Activated CD8-positive, alpha-beta memory T cell treated with anti-CD3 and anti-CD28 coated beads for 48 hours (primary cell): ENCODE data around the gene ENDOV.

Experiments used
- DNase-seq, 3 experiments: peaks; one replicate each; pipeline ENCODE4 v3.0.0-alpha.2; 2020; ENCODE audit warnings: low read depth in 2 of 3, low spot score in 2 of 3

ENDOV gene

GRCh38 chr17:80414803-80415625, at the start of gene ENDOV:
TSS of gene ENDOV (plus strand) at chr17:80415167. CDS start at chr17:80415195, 28 bp downstream.
- DNase-seq, result peak; percentile 74 to 87 (median 86)

- DNase-seq, result no peak
Observed at GRCh38 chr17:80365983-80366382, 49.0 kb upstream of the ENDOV start.

GRCh38 chr17:80367503-80367902, 47.5 kb upstream of the ENDOV start:
- no peak for DNase-seq

- no peak for DNase-seq
Observed at GRCh38 chr17:80371196-80371595, 43.8 kb upstream of the ENDOV start.

GRCh38 chr17:80372456-80372855, 42.5 kb upstream of the ENDOV start:
- DNase-seq, result no peak

- DNase-seq, result no peak
Observed at GRCh38 chr17:80372922-80373570, 41.9 kb upstream of the ENDOV start.

GRCh38 chr17:80374039-80374731, 40.8 kb upstream of the ENDOV start:
- no peak for DNase-seq

- no peak for DNase-seq
Observed at GRCh38 chr17:80374732-80375585, 40.0 kb upstream of the ENDOV start.

- DNase-seq, result no peak
Observed at GRCh38 chr17:80376531-80376930, 38.4 kb upstream of the ENDOV start.

- no peak for DNase-seq
Observed at GRCh38 chr17:80377798-80378197, 37.2 kb upstream of the ENDOV start.

GRCh38 chr17:80379348-80379747, 35.6 kb upstream of the ENDOV start:
- DNase-seq, result no peak

- no peak for DNase-seq
Observed at GRCh38 chr17:80380068-80380467, 34.9 kb upstream of the ENDOV start.

GRCh38 chr17:80380555-80381002, 34.4 kb upstream of the ENDOV start:
- no peak for DNase-seq

GRCh38 chr17:80381416-80381923, 33.5 kb upstream of the ENDOV start:
- no peak for DNase-seq

- no peak for DNase-seq
Observed at GRCh38 chr17:80382446-80382845, 32.5 kb upstream of the ENDOV start.

GRCh38 chr17:80382956-80383355, 32.0 kb upstream of the ENDOV start:
- DNase-seq, result no peak

- DNase-seq, result no peak
Observed at GRCh38 chr17:80384078-80384960, 30.6 kb upstream of the ENDOV start.

GRCh38 chr17:80385046-80385445, 29.9 kb upstream of the ENDOV start:
- no peak for DNase-seq

GRCh38 chr17:80386341-80386740, 28.6 kb upstream of the ENDOV start:
- DNase-seq, result no peak

- DNase-seq, result no peak
Observed at GRCh38 chr17:80387071-80387470, 27.9 kb upstream of the ENDOV start.
